Forelimb muscle (tissue), 1 donor: Measurements from ENCODE around the gene PLPP7. TPM values are rescaled to one million over a fixed set of nuclear protein-coding genes. Genes with fewer than 3 reads are reported as not detected.
"Not testable (repeated sequence)": the region's sequence is repeated elsewhere in the genome, so short reads cannot be mapped to it uniquely, and the experiment has no call there.

Experiments used
- DNase-seq: peaks from one replicate; pipeline ENCODE4 v3.0.0-alpha.2; 2013; ENCODE audit warnings: low read depth
- polyA plus RNA-seq: library from polyadenylated mRNA; unstranded; fragments of 120-200 nt; gene quantifications from one replicate; pipeline ENCODE4 v1.2.1, GENCODE V29; 2013; ENCODE audit not compliant: insufficient read length

PLPP7 gene
- polyA plus RNA-seq, 1 donor: 45.7 TPM

DNA sequence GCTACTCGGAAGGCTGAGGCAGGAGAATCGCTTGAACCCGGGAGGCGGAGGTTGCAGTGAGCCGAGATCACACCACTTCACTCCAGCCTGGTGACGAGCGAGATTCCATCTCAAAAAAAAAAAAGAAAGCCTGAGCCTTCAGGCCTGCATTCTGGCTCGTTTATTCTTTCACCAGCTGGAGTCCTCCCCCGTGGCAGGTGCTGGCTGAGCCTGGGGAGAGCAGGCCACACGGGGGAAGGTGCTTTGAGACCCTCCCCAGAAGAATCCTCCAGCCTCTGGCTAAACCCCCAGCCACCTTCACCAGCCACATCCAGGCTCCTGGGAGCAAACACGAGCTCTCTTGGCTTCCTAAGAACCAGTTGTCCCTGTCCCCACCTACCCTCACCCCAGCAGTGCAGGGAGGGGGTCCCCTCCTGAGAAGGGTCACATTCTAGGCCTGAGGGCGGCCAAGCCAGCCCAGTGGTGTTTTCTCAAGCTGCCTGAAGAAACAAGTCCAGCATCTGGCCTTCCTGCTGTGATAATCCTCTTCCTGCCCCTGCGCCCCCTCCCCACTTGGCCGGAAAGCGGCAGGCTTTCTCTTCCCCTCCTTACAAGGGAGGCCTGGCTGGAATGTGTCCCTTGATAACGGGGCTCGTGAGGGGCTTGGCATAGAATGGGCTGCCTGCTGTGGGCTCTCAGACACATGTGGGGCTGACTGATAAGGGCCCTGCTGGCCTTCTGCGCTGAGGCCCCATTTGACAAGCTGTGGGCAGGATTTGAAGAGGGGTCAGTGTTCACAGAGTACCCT, 41.5 kb downstream of the PLPP7 start:
- no peak for DNase-seq

DNA sequence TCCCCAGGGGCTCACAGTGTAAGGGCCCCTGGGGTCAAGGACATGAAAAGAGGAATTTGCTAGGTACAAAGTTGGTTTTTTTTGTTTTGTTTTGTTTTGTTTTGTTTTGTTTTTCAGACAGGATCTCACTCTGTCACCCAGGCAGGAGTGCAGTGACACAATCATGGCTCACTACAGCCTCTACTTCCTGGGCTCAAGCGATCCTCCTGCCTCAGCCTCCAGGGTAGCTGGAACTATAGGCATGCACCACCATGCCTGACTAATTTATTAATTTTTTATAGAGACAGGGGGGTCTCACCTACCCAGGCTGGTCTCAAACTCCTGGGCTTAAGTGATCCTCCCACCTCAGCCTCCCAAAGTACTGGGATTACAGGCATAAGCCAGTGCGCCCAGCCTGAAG, 42.5 kb downstream of the PLPP7 start:
- not testable (repeated sequence) for DNase-seq

DNA sequence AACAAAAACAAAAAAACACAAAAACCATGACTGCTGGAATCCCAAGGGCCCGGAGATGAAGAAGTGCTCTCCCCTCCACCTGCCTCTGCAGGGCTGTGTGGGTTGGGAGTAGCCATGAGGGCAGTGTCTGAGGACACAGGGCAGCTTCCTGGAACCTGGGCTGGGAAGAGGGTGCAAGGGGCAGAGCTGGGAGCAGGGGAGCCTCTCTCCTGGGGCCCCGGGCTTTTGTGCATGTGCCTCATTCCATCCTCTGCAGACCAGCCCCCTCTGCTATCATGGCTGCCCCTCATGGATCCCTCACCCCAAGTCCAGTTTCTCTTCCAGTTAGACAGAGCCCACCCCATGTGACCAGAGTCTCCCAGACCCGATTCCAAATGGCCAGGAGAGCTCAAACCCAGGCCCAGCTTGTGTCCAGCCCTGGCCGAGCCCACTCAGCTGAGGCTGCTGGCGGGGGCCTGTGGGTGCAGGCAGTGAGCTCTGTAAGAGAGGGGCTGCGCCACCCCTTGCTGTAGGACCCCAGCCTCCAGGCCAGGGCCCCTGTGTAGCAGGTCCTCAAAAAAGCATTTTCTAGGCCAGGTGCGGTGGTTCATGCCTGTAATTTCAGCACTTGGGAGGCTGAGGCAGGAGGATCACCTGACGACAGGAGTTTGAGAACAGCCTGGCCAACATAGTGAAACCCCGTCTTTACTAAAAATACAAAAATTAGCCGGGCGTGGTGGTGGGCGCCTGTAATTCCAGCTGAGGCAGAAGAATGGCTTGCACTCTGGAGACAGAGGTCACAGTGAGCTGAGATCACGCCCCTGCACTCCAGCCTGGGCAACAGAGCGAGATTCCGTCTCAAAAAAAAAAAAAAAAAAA, 44.5 kb downstream of the PLPP7 start:
- no peak for DNase-seq

DNA sequence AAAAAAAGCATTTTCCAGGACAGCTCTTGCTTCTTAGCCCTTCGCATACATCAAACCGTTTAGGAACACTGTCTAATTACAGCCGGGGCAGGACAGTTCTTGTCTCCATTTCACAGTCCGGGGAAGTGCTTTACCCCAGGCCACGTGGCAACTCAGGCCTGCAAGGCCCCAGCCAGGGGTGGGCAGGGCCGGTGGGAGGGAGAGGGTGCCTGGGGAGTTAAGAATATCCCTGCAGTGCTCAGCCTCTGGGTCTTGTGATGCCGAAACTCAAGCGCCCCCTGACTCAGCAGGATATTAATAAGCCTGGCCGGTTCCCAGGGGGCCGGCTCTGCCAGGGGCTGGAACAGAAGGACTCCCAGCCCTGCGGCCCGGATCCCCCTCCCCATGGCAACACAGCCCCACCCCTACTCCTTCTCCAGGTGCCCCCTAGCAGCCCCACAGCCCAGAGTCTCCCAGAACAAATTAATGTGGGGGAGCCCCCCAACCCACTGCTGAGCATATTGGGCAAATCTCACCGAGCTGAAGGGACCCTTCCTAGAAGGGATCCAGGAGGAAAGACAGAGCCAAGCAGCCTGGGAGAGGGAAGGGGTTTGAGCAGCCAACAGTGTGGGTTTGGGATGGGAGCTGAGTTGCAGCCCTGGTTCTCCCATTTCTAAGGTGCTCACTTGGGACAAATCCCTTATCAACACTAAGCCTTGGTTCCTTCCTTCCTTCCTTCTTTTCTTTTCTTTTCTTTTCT, 45.3 kb downstream of the PLPP7 start:
- DNase-seq: no peak

DNA sequence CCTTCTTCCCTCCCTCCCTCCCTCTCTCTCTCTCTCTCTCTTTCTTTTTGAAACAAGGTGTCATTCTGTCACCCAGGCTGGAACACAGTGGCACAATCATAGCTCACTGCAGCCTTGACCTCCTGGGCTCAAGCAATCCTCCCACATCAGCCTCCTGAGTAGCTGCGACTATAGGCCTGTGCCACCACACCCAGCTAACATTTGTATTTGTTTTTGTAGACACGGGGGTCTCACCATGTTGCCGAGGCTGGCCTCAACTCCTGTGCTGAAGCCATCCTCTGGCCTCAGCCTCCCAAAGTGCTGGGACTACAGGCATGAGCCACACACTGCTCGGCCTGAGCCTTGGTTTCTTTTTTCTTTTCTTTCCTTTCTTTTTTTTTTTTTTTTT, 45.8 kb downstream of the PLPP7 start:
- no peak for DNase-seq

DNA sequence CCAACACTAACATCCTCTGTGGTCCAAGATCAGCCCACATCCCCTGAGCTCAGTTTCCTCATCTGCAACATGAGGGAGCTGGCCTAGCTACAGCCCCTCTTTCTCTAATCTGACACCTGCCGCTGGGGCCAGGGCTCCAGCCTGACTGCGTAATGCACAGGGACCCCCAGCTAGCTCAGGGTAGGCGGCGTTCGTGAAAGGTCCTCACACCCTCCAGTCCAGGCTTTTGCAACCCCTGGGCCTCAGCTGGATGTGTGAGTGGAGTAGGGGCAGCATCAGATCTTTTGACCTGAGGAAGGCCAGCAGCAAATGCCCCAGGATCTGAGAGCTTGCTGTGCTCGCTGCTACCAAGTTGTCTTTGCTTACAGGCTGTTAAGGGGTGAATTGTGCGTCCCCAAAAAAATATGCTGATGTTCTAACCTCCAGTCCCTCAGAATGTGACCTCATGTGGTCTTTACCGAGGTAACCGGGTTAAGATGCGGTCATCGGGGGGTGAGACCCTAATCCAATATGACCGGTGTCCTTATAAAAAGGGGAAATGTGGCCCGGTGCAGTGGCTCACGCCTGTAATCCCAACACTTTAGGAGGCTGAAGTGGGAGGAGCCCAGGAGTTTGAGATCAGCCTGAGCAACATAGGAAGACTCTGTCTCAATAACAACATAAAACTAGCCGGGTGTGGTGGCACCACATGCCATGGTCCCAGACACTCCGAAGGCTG, 47.8 kb downstream of the PLPP7 start:
- no peak for DNase-seq

DNA sequence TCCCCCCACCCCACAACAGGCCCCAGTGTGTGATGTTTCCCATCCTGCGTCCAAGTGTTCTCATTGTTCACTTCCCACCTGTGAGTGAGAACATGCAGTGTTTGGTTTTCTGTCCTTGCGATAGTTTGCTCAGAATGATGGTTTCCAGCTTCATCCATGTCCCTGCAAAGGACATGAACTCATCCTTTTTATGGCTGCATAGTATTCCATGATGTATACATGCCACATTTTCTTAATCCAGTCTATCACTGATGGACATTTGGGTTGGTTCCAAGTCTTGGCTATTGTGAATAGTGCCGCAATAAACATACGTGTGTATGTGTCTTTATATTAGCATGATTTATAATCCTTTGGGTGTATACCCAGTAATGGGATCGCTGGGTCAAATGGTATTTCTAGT, 49.7 kb downstream of the PLPP7 start:
- DNase-seq: not testable (repeated sequence)

DNA sequence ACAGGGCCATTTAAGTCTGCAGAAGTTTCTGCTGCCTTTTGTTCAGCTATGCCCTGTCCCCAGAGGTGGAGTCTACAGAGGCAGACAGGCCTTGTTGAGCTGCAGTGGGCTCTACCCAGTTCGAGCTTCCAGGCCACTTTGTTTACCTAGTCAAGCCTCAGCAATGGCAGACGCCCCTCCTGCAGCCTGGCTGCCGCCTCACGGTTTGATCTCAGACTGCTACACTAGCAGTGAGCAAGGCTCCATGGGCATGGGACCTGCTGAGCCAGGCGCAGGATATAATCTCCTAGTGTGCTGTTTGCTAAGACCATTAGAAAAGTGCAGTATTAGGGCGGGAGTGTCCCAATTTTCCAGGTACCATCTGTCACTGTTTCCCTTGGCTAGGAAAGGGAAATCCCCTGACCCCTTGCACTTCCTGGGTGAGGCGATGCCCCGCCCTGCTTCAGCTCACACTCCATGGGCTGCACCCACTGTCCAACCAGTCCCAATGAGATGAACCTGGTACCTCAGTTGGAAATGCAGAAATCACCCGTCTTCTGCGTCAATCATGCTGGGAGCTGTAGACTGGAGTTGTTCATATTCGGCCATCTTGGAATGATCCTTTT, 55.5 kb downstream of the PLPP7 start:
- DNase-seq: not testable (repeated sequence)

DNA sequence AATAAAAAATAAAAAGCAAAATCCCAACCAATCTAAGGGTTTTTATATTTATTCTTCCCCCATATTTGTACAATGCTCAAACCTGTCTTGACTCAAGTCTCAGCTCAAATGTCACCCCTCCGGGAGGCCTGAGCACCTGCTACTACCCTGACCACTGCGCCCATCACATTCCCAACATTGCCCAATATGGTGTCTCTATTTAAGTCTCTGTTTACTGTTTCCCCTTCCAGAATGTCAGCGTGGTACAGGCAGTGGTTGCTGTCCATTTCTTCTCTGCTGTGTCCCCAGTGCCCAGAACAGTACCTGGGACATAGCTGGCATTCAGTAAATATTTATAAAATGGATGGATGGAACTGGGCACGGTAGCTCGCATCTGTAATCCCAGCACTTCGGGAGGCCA, 57.0 kb downstream of the PLPP7 start:
- DNase-seq: no peak

DNA sequence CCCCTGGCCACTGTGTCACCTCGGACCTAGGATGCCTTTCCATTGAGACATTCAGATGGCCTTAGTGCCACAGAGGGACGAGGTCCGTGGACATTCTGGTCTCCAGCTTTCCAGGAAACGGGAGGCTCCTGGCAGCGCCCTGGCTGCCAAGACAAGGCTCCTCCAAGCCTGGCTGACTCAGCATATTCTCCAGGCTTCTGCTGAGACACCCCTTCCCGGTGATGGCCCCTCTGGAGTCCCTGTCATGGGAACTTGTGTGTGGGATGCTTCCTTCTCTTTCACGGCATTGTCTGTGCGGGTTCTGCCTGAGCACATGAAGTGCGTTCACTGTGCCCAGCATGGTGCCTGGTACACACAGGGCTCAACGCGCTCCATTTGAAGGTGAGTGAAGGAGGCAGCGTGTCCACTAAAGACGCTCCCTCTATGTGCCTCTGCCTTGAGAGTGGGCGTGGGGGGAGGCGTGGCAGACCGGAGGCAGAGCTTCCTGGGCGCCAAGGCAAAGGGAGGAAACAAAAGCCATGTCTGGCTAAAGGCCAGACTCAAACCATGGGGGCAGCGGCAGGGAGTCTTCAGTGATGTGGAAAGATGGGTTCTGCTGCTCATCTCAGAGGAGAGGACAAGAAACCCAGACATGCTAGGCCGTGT, 58.0 kb downstream of the PLPP7 start:
- no peak for DNase-seq

DNA sequence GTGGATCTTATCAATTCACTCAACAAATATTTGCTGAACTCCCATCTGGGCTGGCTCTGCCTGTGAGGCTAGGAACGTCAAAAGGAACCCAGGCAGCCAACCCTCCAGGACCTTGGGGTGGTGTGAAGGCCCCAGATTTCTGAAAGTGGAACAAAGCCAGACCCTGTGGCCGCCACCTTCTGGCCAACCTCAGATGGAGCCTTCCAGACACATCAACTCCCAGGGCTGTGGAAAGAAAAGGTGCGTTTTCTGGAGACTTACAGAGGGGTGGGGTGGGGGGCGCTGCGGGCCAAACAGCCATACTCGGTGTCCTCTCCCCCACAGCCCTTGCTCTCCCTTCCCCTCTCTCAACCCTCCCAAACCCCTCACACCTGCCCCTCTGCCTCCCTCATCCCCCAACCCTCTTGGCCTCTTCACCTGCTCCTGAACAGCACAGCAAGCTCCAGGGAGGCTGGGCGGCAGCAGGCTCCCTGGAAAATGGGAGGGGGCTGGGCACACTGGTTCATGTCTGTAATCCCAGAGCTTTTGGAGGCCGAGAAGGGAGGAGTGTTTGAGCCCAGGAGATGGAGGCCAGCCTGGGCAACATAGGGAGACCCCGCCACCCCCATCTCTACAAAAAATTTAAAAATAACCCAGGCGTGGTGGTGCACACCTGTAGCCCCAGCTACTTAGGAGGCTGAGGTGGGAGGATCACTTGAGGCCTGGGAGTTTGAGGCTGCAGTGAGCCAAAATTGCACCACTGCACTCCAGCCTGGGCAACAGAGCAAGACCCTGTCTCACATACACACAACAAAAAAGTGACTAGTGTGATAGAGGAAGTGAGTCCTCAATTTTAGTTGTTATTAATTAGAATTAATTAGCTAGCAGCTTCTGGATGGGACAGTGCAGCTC, 59.4 kb downstream of the PLPP7 start:
- DNase-seq: no peak

DNA sequence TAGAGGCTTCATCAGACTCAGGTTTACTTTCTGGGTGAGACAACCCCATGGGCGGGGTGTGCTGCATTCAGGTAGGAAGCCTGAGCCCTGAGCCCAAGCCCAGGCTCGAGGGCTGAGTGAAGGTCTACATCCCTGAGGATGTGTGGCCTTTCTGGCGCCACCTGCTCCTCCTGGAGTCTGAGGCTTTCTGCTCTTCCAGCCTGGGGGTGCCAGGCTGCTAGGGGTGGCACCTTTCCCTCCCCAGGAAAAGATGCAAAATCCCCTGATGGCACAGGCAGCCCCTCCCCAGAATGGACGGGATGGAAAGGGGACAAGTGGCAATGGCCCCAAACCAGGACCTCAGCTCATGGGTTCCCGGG, 60.0 kb downstream of the PLPP7 start:
- DNase-seq: no peak

DNA sequence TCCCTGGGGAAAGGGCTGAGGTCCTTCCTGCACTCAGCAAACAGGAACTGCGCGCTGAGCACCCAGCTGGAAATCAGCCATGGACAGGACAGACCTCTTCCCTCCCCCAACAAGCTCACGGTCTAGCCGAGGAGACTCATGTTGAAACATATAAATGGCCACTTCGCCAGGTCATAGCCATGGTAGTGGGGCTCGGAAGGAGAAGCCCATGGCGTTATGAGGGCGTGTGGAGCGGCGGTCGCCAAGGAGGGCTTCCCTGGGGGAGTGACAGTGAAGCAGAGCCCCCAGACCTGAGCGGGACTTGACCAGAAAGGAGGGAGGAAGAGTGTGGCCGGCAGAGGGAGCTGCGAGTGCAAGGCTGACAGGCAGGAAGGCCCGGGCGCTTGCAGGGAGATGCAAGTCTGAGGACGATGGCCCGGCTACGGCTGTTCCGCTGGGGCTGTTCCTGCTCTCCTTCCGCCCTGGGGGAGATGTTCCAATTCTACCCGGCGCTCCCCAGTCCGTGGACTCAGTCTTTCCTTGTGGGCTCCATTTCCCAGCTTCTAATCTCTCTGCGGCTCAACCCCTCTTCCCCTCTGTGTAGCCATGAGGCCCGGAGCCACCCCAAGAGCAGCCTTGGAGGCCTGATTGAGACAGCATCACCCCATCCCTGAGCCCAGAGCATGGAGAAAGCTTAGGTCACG, 60.5 kb downstream of the PLPP7 start:
- peak; percentile 36 for DNase-seq

DNA sequence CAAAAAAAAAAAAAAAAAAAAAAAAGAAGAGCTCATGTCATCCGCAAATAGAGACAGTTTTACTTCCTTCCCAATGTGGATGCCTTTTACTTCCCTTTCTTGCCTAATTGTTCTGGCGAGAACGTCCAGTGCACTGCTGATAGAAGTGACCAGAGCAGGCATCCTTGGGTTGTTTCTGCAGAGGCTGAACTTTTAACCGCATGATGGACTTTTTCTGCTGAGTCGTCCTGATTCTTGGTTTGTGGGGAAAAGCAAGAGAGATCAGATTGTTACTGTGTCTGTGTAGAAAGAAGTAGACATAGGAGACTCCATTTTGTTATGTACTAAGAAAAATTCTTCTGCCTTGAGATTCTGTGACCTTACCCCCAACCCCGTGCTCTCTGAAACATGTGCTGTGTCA, 67.0 kb downstream of the PLPP7 start:
- DNase-seq: not testable (repeated sequence)

DNA sequence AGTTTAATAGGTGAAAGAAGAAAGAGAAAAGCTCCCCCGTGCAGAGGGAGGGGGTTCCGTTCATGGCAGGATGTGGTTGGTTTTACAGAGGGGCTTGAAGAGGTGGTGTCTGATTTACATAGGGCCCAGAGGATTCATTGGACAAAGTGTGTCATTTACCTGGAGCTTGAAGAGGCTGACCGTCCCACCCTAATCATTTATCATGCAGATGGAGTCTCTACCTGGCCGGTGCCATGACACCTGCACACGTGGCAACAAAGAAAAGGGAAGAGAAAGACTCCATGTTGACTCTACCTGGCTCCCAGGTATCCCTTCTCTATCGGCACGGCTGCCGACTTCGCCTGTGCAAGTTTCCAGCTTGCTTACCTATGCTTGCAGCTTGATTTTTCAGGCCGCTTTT, 69.0 kb downstream of the PLPP7 start:
- DNase-seq: no peak
